NCI-H748 treated with DMSO at 0.1 percent for 48 hours (cell line): ENCODE measurements around the gene CDK14.

Experiments
- DNase-seq: peaks from one replicate; lab custom pipeline; 2025; lab: John Stamatoyannopoulos, UW

The CDK14 gene

DNA sequence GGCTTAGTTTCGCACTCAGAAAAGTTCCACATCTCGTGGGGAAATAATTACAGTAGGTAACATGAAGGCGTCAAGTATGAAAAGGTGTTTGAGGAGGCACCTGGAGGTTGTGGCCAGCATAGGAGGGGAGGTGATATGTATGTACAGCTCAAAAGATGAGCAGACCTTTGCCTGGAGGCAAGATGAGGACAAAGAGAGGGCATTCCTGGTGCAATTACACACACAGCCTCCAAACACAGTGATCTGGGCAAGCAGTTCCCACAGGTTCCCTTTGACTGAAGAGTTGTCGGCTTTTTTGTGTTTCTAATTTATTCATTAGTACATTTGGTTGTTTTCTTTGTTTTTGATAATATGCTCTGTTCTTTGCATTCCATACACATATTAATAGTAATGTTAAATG, 46.9 kb downstream of the CDK14 start:
- DNase-seq = no peak

DNA sequence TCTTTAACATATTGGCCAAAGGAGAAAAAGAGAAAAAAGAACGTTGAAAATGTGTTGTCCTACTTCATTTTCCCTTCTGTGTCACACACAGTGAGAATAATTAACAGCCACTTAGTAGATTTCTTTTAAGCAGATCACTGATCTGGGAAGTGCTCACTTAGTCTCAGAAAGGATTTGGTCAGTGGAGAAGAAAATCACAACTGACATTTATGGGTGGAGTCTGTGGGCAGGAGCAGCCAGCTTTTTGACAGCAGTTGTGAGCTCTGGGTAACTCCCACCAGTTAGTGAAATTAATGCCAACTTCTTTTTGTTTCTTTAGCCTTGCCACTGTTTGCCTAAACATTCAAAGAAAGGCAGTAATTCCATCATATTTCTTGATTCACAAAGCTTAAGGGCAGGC, 49.7 kb downstream of the CDK14 start:
- DNase-seq = no peak

DNA sequence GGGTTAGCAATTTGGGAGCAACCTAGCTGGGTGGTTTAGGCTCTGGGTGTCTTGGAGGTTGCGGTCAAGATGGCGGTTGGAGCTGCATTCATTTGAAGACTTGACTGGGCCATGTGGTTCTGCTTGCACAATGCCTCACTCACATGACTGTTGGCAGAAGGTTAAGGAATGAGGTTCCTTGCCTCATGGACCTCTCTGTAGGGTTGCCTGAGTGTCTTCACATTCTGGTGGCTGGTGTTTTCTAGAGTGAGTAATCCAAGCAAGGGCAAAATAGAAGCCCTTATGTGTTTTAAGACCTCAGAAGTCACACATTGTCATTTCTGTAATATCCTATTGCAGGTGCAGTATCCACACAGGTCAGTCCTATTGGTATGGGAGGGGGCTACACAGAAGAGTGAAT, 52.0 kb downstream of the CDK14 start:
- DNase-seq = no peak

DNA sequence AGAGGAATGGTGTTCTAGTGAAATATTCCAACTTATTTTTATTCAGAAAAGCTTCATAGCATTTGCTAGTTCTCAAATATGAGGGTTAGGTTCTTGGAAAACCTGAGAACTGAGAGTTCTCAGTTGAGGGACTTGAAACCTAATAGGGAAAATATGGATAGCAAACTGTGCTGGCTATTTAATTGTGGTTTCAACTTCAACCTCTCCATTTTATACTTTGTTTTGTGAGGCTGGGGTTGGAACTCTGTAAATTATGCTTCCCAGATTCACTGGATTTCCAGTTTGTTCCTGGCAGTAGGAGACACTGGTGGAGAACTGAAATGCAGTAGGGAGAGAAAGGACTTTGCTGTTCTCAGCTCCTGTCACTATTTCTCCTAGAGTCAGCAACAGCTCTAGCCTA, 52.7 kb downstream of the CDK14 start:
- no peak for DNase-seq

GRCh38 chr7:90654718-90655427, 58.8 kb downstream of the CDK14 start:
- no peak for DNase-seq

- no peak for DNase-seq
Observed at GRCh38 chr7:90655566-90655965, 59.4 kb downstream of the CDK14 start.

DNA sequence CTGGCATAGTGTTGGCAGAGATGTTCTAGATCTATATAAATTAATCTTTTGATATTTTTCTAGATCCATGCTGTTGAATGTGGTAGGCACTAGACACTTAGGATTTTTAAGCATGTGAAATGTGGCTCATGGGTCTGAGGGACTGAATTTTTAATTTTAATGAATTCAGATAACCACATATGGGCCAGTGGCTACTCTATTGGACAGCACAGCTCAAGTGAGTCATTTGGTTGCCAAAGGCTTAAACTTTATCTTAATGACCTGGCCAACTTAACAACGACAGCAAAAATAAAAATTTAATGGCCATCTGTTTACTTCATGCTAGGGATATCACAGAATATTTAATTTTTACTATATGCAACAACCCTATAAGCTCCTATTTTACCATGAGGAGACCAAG, 61.4 kb downstream of the CDK14 start:
- no peak for DNase-seq

DNA sequence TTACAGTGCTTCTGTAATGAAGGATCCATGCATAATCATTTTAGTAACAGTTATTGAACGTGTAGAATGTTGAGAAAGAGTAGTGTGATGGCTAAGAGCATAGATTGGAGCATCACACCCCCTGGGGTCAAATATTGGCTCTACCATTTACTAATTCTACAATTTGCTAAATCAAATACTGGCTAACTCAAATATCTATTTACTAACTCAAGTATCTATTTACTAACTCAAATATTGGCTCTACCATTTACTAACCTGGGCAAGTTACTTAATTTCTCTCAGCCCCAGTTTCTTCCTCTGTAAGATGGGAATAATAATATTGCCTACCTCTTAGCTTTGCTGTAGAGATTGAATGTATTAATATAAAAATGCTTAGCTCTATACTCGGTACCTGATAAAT, 64.0 kb downstream of the CDK14 start:
- DNase-seq = peak; percentile 83

DNA sequence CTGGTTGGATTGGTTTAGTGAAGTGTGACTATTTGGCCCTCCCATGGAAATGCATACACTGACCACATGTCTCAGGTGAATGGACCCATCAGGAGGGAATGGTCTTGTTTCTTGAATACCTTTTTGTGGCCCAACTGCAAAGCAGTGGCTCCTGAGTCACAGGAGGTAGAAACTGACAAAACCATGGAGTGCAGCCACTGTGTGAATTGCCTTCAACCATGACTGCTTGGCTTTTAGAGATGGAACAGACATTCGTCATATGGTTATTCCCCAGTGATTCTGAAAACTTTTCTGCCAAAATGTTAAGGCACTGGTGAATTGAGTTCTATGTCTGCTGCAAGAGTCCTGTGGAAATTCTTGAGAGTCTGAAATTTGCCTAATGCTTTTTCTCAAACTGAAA, 64.7 kb downstream of the CDK14 start:
- no peak for DNase-seq

DNA sequence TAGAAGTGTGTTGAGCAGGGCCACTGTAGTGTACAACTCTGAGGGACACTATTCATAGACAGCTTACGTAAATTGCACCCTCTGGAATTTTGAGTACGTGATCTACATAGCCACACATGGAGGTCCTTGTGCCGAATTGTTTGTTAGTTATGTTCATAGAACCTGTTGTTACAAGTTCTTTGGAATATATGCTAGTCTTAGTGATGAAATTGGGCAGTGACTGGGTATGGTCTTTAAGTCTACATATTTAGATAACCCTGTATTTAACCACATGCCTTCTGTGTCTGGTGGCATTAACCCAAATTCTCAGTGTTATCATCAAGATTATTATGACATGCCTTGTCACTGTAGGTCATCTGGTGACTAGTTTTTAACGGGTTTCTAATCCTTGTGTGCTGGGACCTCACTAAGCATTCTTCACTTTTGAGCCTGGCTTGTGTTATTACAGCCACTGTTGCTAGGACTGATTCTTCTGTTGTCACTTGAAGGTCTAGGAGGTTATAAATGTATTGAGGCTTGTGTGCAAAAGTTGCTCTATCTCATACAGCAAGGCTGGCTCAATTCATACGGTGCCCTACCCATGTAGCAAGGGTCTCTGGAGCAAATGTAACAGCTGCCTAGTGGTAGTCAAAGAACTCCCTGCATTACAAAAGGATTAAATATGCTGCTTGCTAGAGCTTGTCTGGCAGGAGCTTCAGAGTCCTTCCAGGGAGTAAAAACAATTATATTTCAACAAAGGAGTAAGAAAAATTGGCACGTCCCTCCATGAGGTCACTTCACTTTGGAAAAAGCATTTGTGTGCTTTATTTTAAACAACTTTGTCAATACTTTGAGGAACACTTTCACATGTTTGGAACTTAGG, 65.4 kb downstream of the CDK14 start:
- no peak for DNase-seq

DNA sequence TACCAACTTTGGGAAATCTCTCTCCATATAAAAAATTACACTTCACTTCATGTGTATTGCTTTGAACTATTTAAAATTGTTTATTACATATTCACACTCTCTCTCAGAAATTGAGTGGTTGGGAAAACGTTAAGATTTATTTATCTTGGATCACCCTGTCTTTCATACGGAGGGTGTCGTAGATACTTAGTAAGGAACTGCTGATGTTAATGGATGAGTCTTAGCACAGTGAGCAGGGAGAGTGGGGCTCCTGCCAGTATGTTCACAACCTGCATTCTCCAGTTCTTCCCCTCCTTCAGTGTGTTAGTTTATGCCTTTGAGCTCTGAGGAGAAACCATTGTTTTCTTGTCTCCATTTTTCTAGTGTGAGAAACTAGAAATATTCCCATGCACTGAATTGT, 67.1 kb downstream of the CDK14 start:
- no peak for DNase-seq

- no peak for DNase-seq
Observed at GRCh38 chr7:90666186-90666585, 70.1 kb downstream of the CDK14 start.

GRCh38 chr7:90668992-90669391, 72.9 kb downstream of the CDK14 start:
- peak; percentile 57 for DNase-seq

- DNase-seq = no peak
Observed at GRCh38 chr7:90669492-90669891, 73.4 kb downstream of the CDK14 start.

DNA sequence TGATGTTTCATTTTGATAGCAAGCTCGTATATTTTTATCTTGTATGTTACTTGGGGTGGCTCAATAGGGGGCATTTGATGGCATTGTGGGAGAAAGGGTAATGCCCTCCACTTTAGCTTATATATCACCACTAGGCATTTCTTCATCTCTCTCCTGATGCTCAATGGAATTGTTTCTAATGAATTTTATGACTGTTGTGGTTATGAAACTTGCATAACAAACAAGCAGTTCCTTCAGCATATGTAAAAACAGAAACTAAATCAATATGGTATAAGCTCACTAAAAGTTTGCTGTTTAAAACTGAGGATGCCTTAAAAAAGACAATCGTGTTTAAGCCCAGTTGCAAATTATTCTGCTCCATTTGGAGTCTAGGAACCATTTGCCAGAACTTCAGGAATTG, 75.5 kb downstream of the CDK14 start:
- DNase-seq = no peak

GRCh38 chr7:90672210-90672609, 76.1 kb downstream of the CDK14 start:
- DNase-seq = no peak

DNA sequence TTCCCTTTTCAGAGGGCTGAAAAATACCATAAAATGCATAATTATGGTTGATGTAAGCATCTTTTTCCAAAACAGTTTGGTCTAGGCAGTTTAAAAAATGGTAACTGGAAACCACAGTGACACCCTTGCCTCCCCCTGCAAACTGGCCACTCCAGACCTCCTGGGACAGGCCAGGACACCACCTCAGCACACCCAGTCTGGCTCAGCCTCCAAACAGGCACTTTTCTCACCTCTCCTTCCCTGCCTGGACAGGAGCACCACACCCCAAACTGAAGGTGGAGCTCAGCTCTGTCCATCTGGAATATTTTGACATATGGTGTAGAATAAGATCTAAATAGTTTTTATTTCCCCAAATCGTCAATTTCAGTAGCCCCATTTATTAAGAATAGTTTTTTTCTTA, 78.5 kb downstream of the CDK14 start:
- no peak for DNase-seq

DNA sequence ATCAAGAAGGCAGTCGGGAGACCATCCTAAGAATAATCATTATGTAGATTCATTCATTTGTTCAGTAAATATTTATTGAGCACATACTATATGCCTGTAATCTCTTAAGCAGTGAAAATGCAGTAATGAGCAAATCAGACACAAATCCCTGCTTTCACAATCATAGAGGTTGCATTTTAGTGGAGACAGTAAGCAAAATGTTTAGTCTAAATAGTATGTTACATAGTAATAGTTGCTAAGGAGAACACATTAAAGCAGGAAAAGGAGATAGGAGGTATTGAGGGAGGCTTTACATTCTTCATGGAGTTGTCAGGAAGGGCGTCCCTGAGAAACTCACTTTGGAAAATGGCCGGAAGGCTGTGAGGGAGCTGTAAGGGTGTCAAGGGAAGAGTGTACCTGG, 79.9 kb downstream of the CDK14 start:
- no peak for DNase-seq

DNA sequence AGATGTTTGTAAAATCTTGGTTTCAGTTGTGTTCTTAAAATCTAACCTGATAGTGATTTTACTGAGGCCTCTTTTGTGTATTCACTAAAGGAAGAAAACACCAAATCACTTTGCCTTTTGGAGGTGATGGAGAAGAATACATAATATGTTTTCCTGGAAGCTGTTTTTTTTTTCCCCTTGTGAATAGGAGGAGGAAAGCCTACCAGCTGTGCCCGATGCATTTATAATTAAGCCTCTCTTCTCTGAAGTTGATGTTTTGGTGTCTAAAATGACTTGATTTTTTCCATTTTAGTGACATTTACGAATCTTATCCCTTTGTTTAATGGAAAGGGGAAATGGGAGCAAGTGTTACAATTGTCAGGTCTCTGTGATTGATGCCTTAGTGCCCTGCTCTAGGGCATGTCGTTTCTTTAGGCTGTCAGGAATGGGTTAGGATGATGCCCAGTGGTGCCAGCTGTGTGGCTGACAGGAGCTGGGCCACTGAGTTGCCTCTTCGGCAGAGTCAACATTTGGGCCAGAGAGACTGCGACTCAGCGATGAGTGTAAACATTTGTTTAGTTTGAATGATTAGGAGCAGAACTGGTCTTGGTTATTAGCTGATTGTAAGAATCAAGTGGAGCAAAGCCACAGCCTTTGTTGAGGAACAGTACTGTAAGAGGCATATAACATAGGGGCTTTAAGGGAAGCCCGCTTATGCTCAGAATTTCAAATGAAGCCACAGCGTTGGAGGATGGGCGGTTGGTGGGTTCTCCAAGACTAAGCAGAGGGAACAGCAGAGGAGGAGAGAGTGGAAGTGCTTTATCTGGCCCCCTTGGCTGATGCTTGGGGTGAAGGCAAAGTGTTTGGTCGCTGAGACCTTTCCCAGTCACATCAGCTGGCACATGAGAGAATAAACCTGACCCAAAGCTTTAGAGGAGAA, 81.6 kb downstream of the CDK14 start:
- peak; percentile 19 for DNase-seq

DNA sequence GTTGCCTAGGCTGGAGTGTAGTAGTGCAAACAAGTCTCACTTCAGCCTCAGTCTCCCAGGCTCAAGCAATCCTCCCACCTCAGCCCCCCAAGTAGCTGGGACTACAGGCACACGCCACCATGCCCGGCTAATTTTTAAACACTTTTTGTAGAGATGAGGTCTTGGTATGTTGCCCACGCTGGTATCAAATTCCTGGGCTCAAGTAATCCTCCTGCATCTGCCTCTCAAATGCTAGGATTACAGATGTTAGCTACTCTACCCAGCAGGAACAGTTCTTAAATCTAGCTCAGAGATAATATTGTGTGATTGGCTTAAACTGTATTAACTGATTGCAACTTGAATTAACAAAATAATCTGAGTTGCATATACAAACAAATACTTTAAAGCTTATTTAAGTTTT, 82.9 kb downstream of the CDK14 start:
- no peak for DNase-seq

DNA sequence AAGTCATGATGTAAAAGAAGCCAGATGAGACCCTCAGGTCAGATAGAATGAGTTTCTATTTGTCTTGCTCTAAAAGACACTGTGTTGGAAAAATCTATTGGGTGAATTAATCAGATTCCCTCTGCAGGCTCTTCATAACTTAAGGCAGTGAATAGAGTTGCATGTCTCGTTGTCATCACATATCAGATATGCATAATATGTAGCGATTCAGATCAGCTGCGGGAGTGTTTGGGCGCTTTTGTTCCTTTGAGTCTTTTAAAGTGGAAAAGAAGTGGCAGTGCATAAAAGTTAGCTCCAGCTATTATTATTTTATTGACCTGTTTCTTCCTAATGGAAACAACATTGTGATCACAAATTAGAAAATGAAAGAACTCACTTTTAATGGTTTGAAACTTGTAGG, 84.4 kb downstream of the CDK14 start:
- no peak for DNase-seq

- no peak for DNase-seq
Observed at GRCh38 chr7:90681336-90682022, 85.4 kb downstream of the CDK14 start.
